GM19240 (cell line): ENCODE measurements around the gene GAS6.

Experiments
- DNase-seq: peaks from one replicate; pipeline ENCODE4 v3.0.0; 2011; ENCODE audit warnings: low spot score; ENCODE audit not compliant: insufficient read length

GAS6 gene

GRCh38 chr13:113822266-113822665 lies 41.6 kb downstream of the GAS6 start:
- DNase-seq: no peak

DNA sequence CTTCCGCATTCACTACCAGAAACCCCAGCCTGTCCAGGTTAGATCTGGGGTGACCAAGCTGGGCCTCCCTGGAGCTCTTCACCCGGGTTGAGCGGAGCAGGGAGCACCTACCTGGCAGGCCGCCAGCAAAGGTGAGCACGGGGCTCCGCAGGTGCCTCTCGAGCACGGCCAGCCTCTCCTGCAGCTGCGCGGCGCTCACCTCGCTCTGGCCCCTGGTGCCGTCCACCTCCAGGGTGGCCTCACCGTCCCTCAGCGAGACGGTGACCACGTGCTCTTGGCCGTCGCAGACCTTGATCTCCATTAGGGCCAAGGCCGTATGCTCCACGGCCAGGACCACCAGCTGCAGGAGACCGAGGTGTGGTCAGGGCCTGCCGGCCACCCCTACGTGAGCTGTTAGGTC lies 42.0 kb downstream of the GAS6 start:
- DNase-seq: no peak

DNA sequence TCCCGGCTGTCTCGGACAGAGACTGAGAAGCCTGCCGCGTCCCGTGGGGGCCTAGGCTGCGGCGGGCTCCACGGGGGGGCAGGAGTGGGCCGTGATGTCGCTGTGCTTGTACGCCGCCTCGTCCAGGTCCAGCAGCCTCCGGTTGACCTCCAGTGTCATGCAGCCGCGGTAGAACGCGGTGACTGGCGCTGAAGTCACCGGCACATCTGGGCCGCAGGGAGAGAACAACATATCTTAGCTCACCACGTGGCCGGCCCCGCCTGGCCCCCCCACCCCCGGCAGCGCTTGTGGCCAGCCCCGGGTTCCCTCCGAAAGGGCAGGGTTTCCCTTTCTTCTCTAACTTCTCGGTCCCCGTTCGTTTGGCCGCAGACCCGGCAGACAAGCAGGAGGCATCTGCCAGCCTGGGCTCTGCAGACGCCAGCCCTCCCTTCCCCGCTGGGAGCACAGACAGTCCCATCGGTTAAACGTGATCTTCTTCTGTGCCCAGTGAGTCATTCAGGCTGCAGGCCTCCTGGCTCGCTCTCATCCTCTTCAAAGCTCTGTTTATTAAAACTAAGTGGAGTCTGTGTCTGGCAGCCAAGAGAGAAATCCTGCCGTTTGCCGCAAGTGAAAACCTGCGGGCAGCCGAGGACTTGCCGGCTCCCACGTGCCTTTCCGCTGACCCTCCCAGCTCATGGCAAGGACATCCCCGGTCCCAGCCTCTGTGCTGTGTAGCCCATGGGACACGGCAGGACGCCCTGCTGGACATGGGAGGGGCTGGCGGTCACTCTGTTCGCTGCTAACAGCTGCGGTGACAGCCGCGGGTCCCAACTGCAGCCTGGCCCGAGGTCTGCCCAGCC lies 42.8 kb downstream of the GAS6 start:
- no peak for DNase-seq

GRCh38 chr13:113819731-113820715 lies 43.9 kb downstream of the GAS6 start:
- DNase-seq: no peak

- no peak for DNase-seq
Observed at GRCh38 chr13:113819341-113819730, 44.5 kb downstream of the GAS6 start.

DNA sequence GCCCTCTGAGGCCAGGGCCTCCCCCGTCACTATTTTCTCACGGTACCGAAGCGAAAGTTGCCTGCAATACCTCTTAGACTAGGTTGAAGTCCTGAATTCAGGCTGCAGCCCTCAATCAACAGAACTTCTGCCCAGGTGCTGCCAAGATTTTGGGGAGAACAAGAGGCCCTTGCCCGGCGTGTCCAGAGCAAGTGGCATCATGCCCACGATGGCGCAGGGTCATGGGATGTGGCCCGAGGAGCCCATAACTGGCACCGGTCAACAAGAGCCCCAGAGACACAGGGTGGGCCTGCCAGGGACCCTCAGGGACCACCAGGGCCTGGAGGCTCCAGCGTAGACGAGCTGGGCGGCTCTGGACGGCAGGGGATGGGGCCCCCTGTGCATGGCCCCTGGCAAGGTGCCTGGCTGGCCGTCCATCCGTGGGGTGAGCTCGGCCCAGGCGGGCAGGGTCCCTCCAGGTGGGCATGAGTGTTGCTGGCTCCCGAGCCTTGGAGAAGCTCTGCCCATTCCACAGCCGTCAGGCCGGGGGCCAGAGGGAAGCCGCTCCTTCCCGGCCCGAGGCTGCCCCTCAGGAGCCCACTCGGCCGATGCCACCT lies 45.1 kb downstream of the GAS6 start:
- no peak for DNase-seq

DNA sequence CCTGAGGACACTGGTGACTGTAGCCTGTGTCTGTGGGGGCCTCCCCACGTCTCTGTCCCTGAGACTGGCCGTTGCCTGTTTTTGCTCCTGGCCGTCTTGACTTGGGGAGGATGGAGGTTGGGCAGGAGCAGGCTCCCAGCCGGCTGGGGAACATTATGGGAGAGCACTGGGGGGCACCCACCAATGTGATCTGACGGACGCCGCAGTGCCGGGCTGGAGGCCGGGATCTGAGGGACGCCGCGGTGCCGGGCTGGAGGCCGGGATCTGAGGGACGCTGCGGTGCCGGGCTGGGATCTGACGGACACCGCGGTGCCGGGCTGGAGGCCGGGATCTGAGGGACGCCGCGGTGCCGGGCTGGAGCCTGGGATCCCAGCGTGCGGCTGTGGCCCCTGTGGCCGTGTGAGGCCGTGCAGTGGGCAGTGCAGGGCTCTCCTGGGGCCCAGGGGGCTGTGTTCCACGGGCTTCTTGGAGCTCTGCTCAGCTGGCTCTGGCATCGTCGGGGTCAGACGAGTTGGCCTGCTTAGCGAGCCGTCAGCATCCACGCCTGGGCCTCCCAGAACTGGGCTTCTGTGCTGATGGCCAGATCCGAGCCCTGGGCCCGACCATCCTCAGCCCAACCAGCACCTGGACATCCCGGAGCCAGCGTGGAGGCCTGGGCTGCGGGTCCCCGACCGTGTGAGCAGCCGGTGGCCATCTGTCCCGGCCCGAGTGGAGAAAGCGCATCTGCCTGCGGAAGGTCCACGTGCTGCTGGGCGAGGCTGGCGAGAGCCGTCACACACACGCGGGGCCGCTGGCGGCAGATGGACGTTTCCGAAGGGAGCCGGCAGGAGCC lies 45.8 kb downstream of the GAS6 start:
- DNase-seq: no peak

DNA sequence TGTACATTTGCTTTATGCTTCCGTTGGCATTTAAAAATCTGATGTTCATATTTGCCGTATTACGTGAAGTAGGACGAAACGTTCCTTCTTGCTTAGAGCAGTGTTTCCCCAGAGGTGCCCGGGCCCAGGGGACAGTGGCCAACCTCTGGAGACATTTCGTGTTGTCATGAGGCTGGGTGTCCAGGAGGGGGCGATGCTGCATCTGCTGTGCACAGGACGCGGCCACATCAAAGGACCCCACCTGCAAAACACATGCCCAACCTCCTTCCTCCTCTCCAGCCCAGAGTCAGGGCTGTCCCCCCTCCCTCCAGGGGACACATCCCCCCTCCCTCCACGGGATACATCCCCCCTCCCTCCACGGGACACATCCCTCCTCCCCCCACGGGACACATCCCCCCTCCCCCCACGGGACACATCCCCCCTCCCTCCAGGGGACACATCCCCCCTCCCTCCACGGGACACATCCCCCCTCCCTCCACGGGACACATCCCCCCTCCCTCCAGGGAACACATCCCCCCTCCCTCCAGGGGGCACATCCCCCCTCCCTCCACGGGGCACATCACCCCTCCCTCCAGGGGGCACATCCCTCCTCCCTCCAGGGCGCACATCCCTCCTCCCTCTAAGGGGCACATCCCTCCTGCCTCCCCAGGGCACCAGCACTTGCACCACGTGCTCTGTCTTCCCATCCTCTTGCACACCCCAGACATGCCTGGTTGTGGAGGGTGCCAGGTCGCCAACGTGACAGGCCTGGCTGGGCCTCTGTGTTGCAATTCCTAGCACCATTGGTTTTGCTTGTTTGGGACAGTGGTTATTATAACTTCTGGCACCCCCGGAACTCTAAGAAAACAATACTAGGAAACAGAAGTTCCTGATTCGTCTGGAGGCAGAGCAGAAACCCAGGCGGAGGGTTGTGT lies 46.7 kb downstream of the GAS6 start:
- peak; percentile 87 for DNase-seq

DNA sequence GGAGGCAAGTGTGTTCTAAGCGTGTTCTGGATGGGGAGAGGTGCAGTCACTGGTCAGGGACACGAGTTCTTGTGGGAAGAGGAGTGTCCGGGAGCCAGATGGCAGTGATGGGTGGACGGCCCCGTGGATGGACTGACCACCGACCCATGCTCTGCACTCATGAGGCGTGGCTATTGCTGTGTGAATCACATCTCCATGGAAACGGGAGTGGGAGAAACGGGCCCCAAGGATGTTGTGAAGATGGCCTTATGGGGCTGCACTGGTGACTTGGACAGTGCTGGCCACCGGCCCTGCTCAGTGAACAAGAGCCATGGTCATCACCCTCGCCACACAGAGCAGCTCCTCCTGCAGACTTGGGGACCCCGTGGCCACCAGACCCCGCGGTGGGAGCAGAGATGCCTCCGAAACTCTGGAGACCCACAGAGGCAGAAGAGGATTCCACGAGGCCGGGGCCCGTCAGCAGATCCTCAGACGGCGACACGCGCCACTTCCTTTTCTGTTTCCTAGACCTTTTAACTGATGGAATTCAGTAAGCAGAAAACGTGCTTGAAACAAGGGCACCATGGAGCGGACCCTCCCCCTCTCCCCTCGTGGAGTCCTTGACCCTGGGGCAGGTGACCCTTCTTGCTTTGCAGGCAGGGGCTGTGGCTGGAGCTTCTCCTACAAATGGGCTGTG lies 47.5 kb downstream of the GAS6 start:
- DNase-seq: no peak

DNA sequence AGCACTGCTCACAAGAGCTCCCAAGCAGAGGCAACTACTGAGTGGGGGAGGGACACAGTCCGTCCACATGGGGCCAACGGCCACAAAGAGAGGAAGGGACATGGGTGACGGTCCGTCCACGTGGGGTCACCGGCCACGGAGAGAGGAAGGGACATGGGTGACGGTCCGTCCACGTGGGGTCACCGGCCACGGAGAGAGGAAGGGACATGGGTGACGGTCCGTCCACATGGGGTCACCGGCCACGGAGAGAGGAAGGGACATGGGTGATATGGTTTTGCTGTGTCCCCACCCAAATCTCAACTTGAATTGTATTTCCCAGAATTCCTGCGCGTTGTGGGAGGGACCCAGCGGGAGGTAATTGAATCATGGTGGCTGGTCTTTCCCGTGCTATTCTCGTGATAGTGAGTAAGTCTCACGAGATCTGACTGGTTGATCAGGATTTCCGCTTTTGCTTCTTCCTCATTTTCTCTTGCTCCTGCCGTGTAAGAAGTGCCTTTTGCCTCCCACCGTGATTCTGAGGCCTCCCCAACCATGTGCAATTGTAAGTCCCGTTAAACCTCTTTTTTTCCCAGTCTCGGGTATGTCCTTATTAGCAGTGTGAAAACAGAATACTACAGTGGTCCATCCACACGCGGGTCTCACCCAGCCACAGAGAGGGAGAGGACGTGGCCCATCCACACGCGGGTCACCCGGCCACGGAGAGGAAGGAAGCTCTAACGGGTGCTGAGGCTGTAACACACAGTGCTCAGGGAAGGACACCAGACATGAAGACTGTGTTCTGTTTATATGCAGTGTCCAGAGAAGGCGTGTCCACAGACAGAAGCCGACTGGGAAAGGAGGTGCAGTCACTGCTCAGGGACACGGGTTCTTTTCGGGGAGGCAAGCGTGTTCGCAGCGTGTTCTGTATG lies 48.5 kb downstream of the GAS6 start:
- DNase-seq: no peak

DNA sequence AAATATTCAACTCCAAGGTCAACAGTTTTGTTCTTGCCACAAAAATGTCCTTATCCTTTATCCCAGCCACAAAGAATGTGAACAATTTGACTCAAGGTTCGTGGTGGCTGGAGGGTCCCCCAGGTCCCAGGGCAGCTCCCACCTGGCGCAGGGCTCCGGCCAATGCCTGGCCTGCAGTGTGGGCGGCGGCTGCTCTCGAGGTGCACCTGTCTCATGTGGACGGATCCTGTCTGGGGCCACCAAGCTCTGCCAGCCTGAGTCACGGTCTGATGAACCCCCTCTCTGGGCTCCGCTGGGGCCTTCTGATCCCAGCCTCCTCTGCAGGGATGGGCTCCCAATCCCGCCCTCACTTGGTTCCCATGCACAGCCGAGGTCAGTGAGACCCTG lies 49.4 kb downstream of the GAS6 start:
- DNase-seq: no peak

- DNase-seq: no peak
Observed at GRCh38 chr13:113813749-113814434, 50.0 kb downstream of the GAS6 start.

DNA sequence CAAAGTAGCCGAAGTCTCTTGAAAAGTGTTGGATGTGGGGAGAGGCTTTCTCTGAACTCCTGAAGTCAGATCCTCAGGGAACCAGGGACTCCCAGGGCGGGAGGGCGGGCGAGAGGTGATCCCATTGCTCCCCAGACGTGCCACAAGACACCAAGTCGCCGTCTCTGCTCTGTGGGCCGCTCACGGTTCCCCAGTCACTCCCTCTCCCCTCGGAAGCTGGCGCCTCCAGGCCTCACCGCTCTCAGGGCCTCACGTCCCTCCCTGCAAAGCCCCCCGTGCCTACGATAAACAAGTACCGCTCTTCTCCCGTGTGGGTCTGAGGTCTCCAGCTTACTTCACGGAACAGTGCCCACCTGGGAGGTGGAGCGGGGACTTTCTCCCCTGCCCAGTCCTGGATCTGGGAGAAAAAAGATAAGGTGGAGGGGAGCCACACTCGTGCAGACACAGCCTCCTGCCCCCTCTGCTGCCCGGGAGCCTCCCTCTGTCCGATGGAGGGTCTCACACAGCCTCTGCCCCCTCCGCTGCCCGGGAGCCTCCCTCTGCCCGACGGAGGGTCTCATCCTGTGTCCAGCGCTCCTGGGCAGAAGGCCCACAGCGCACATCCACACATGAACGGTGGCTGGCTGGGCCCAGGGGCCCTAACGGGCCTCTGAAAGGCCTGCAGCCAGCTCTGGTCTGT lies 50.7 kb downstream of the GAS6 start:
- DNase-seq: no peak

GRCh38 chr13:113812178-113813040 lies 51.5 kb downstream of the GAS6 start:
- DNase-seq: no peak

GRCh38 chr13:113811081-113811928 lies 52.6 kb downstream of the GAS6 start:
- no peak for DNase-seq
